T47D (cell line): ENCODE data around the gene RNF128.
"Not testable (repeated sequence)": the region's sequence is repeated elsewhere in the genome, so short reads cannot be mapped to it uniquely, and the experiment has no call there.

Source experiments
- DNase-seq, 2 experiments: peaks; one replicate each; pipeline versions ENCODE4 v3.0.0 to v3.0.0-alpha.2; 2011 to 2012; ENCODE audit warnings: low read depth in 1 of 2, low spot score in 1 of 2
- JUND ChIP-seq: IDR thresholded peaks from 2 replicates; pipeline ENCODE4 v1.6.1; 2012; ENCODE audit warnings: low read depth
- in situ Hi-C: cut with HindIII; loops from 2 replicates; pipeline ENCODE4 v1.10.0; 2016; ENCODE audit warnings: low sequenced_read_pairs, low pct_unique_long_range_greater_than_20kb

Gene RNF128

DNA sequence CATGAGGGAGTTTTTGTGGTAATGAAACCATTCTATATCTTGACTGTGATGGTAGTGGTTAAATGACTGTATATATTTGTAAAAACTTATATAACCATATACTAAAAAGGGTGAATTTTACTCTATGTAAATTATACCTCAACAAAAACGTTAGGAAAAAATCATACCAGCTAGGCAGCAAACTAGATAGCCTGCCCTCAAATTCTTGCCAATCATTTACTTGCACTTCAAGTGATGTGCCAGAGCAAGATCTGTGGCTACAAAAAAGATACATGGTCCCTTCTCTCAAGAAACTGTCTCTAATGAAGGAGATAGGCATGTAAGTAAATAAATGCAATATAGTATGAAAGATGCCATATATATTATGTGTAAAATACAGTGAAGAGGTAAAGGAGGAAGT, 10.0 kb upstream of the RNF128 start:
- no peak for TF ChIP-seq JUND
- in situ Hi-C loops: no loop called here
- DNase-seq: no peak

DNA sequence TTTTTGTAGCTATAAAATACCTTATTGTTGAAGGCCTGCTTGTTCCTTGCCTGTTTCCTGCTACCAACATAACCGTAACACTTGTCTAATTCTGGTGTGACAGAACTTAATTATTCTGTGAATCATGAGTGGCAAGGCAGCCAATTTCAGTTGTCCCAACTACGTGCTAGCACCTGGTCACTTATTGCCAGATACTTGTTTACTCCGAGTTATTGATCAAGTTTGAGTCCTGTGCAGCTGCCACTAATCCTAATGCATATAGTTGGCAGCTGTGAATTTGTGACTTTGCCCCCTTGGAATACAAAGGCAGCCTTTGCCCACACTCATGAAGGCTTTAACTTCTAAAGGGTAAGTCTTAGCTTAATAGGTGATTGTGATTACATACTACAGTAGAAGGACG, 7.8 kb upstream of the RNF128 start:
- DNase-seq: no peak
- no peak for TF ChIP-seq JUND
- in situ Hi-C loops: no loop called here

DNA sequence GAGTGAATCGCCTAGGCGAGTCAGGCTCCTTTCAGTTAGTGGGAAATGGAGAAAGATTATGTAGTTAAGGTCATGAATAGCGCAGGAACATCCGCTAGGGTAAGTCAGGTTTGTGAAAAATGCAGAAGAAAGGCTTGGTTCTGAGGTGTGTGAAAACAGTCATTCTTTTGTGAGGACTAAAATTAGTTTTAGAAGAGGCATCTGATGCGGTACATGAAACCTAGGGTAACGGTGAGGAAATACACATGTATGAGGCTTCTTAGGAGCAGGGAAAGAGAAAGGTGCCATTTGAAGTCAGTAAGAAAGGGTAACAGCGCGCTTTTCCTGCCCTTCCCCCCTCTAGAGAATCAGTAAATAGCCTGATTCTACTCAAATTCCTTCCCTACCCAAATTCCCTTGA, 570 bp upstream of the RNF128 start:
- in situ Hi-C loops: no loop called here
- no peak for DNase-seq
- TF ChIP-seq JUND: no peak

DNA sequence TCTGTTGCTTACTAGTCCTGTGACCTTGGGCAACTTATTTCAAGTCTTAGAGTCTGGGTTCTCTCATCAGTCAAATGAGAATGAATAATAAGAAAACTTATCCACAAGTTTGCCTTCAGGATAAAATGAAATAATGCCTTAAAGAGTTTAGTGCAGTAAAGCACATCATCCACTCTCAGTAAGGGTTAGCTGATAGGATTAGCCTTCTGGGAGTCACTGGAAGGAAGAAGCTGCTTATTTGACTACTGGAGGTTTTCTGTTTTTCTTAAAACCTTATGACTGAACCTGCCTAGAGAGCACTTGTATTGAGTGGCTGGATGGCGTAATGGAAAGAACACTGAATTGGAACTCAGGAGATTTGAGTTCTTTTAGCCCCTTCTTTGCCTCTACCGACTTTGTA, 1.8 kb downstream of the RNF128 start:
- no peak for TF ChIP-seq JUND
- in situ Hi-C loops: no loop called here
- no peak for DNase-seq

DNA sequence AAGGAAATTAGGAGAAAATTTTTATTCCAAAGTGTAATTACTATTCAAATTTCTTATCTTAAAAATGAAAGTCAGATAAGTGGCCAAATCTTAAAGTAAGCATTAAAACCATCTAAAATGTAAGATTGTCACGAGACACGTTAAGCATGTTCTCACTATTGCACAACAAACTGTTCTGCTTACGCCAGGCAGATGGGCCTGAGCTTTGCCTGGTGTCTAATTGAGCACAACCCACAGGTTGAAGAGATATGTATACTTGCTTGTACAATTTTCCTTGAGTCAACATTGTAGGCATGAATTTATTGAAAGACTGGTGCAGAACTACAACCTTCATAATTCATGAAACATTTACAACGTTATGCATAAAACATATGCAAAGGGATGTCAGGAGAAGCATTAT, 3.9 kb downstream of the RNF128 start:
- DNase-seq: no peak

DNA sequence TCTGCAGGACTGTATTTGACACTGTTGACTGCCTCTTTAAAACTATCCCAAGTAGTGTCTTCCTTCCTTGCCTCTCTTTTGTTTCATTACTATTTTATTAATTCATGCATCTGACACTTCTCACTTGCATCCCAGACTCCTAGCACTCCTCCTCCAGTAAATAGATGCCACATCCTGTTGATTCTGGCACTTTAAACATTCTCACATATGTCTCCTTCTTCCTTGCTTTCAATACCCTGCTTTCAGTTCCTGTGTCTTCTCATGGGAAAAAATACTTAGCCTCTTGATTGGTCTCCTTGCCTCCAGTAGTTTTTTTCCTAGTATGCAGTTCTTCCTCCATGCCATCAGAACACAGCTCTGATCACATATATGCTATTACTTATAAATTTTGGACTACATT, 5.1 kb downstream of the RNF128 start:
- TF ChIP-seq JUND: no peak
- DNase-seq: no peak
- in situ Hi-C loops: no loop called here

More for the DNA sequence above, 3.9 kb downstream of the RNF128 start:
- in situ Hi-C loops: no loop called here
- no peak for TF ChIP-seq JUND

DNA sequence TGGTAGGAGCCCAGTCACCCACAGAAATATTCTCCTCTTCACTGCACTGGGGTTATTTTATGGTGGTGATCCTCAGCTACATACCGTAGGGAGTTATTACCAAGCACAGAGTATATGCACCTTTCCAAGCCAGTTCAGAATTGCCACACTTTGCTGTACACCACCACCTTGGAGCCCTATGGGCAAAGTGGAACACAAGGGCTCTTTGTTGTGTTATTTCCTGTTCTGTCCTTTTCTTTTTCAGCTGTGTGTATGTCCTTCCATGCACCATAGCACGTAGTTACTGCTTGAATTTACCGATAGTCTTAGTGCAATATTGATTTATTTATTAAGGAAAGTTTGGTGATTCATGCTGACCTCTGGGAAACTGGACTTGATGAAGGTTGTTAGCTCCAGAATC, 8.3 kb downstream of the RNF128 start:
- in situ Hi-C loops: no loop called here

DNA sequence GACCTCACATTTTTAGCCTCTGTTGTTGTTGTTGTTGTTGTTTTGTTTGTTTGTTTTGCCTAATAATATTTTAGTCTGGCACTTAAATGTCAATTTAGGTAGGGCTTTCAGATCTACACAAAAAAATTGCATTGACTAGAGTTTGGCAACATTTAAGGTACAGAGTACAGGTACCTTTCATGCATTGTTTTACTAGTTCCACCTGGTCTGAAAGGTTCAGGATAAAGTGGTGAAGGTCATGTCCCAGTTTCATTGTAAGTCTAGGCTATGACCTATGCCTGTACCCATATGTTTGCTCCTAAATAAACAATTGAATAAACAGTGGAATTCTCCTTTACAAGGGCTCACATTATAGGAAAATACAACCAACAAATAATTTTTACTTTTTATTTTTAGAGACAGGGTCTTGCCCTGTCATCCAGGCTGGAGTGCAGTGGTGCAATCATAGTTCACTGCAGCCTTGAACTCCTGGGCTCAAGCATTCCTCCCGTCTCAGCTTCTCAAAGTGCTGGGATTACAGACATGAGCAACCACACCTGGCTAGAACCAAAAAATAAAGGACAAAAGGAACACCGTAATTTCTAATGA, 13.8 kb downstream of the RNF128 start:
- no peak for DNase-seq
- no peak for TF ChIP-seq JUND
- in situ Hi-C loops: no loop called here

More for the DNA sequence above, 8.3 kb downstream of the RNF128 start:
- no peak for TF ChIP-seq JUND
- no peak for DNase-seq

DNA sequence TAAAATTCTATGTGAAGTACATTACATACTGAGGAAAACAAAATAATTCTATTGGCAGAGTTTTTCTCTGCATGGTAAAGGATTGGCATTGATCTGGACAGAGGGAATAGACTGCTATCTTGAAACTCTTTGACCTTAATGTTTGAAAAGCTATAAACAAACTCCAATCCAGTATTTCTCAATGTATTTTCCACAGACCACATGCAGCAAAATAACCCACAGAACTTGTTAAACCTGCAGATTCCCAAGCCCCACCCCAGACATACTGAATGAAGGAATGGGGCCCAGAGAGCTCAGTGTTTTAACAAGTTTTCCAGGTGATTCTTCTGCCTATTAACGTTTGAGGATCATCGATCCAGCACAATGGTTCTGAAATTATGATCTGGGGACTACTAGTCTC, 15.7 kb downstream of the RNF128 start:
- no peak for TF ChIP-seq JUND
- in situ Hi-C loops: no loop called here
- no peak for DNase-seq

DNA sequence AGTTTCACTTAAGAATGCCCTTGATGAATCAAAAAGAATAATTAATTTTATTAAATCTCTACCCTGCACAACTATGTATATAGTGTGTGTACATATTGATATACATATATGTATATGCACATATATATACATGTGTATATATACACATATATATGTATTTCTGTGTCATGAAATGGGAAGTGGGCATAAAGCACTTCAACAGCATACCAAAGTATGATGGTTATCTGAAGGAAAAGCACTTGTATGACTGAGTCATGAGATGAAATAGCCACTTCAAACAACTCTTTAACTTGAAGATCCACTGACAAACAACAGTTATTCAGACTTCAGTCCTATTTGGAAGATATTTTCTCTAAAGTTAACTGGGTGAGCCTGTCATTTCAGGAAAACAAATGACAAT, 16.3 kb downstream of the RNF128 start:
- no peak for TF ChIP-seq JUND
- DNase-seq: no peak
- in situ Hi-C loops: no loop called here

DNA sequence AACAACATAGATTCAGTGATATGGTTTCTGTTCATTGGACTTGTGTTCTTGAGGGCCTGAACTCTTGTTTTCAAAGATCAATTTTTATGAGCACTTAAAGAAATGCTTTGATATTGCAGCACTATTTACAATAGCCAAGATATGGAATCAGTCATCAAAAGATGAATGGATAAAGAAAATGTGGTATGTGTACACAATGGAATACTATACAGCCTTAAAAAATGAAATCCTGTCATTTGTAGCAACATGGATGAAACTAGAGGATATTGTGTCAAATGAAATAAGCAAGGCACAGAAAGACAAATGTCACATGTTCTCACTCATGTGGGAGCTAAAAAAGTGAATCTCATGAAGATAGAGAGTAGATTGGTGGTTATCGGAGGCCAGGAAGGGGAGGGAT, 21.9 kb downstream of the RNF128 start:
- in situ Hi-C loops: no loop called here
- TF ChIP-seq JUND: no peak
- DNase-seq: no peak

DNA sequence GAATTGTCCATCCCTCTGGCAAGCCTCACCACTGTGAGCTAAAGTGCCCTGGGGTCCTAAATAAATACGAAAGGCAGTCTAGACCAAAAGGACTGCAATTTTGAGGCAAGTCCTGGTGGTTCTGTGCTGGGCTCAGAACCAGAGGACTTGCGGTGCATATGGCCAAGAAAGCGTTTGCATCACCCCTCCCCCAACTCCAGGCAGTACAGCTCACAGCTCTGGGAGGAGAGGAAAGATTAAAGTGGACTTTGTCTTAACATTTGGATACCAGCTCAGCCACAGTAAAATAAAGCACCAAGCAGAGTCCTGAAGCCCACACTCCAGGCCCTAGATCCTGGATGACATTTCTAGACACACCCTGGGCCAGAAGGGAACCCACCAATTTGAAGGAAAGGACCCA, 24.9 kb downstream of the RNF128 start:
- no peak for DNase-seq
- no peak for TF ChIP-seq JUND
- in situ Hi-C loops: no loop called here

DNA sequence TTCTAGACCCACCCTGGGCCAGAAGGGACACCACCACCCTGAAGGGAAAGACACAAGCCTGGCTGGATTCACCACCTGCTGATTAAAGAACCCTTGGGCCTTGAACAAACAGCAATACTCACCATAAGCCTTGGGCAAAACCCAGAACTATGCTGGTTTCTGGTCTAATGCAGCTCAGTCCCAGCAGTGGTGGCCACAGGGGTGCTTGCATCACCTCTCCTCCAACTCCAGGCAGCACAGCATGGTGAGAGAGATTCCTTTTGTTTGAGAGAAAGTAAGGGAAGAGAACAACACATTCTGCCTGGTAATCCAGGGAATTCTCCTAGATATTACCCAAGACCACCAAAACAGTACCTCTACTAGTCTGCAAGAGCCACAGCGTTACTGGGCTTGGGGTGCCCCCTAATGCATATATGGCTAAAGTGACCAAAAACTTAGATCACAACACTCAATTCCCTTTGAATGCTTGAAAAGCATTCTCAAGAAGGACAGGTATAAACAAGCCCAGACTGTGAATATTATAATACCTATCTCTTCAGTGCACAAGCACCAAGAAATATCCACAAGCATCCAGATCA, 25.7 kb downstream of the RNF128 start:
- TF ChIP-seq JUND: no peak
- no peak for DNase-seq
- in situ Hi-C loops: no loop called here

DNA sequence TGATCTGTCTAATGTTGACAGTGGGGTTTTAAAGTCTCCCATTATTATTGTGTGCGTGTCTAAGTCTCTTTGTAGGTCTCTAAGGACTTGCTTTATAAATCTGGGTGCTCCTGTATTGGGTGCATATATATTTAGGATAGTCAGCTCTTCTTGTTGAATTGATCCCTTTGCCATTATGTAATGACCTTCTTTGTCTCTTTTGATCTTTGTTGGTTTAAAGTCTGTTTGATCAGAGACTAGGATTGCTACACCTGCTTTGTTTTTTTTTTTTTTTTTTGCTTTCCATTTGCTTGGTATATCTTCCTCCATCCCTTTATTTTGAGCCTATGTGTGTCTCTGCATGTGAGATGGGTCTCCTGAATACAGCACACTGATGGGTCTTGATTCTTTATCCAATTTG, 42.8 kb downstream of the RNF128 start:
- DNase-seq, in situ Hi-C loops: not testable (repeated sequence)

DNA sequence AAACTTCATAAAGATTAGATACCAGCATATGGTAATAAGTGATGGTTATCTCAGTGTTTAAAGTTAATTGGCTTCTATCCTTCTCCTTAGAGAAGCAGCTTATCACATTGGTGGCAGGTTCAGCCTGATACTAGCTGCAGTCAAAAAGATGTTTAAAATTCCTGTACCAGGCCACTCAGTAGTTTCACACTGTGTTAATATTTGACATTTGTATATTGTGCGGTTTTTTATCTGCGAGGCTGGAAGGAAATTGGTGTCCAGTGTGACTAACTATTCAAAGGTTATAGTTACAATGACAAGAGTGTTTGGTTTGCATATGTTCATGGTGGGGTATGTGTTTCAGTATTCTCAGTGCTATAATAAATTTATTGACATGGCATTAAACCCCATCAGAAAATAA, 48.5 kb downstream of the RNF128 start:
- in situ Hi-C loops: no loop called here
- DNase-seq: no peak
- TF ChIP-seq JUND: no peak
